K562 (cell line): Measurements from ENCODE around the gene USF2. TPM values are rescaled to one million over a fixed set of nuclear protein-coding genes. Genes with fewer than 3 reads are reported as not detected.

ENCODE experiments used
- BHLHE40 ChIP-seq: IDR thresholded peaks from 2 replicates; pipeline ENCODE4 v1.6.1; 2011; ENCODE audit warnings: low read length, improper control_type of control experiment
- CBFB ChIP-seq: sonication (generic); formaldehyde crosslinking; IDR thresholded peaks from 2 replicates; pipeline ENCODE4 v1.4.0; 2020; ENCODE audit warnings: mild to moderate bottlenecking, missing genetic modification reagents
- CHD2 ChIP-seq: IDR thresholded peaks from 2 replicates; pipeline ENCODE4 v1.6.1; 2011; ENCODE audit warnings: low read depth, low read length
- ETV1 ChIP-seq: fragments of 450-650 bp; conservative IDR thresholded peaks from 2 replicates; pipeline ENCODE4 v1.6.1; 2016; ENCODE audit warnings: missing genetic modification characterization, control low read depth, low read depth, missing compliant biosample characterization
- HNRNPK ChIP-seq: fragments of 200-400 bp; formaldehyde crosslinking; IDR thresholded peaks from one replicate; pipeline ENCODE4 v1.6.1; 2018; ENCODE audit warnings: mild to moderate bottlenecking, low read depth, low read length; ENCODE audit not compliant: poor library complexity, severe bottlenecking
- POLR2A ChIP-seq: fragments of 450-650 bp; conservative IDR thresholded peaks from 2 replicates; pipeline ENCODE4 v1.6.1; 2016
- POLR2AphosphoS2 ChIP-seq: IDR thresholded peaks from 2 replicates; pipeline ENCODE4 v1.6.1; 2012; ENCODE audit warnings: low read length, improper control_type of control experiment
- PRMT5 ChIP-seq: sonication (generic); formaldehyde crosslinking; IDR thresholded peaks from 2 replicates; pipeline ENCODE4 v1.5.0; 2020; ENCODE audit warnings: missing genetic modification reagents
- RBM17 ChIP-seq: fragments of 200-400 bp; formaldehyde crosslinking; IDR thresholded peaks from 2 replicates; pipeline ENCODE4 v1.6.1; 2017; ENCODE audit warnings: low read depth, mild to moderate bottlenecking, low read length, borderline replicate concordance
- SRSF3 ChIP-seq: fragments of 200-400 bp; formaldehyde crosslinking; IDR thresholded peaks from 2 replicates; pipeline ENCODE4 v1.6.1; 2016; ENCODE audit warnings: mild to moderate bottlenecking, low read length, moderate library complexity; ENCODE audit not compliant: insufficient read depth
- TAF9B ChIP-seq: fragments of 450-650 bp; IDR thresholded peaks from 2 replicates; pipeline ENCODE4 v1.6.1; 2018; ENCODE audit warnings: mild to moderate bottlenecking; ENCODE audit not compliant: partially characterized antibody
- ZNF24 ChIP-seq: fragments of 450-650 bp; IDR thresholded peaks from 2 replicates; pipeline ENCODE4 v1.6.1; 2016
- ZNF311 ChIP-seq: fragments of 250-450 bp; sonication (Bioruptor Pico); IDR thresholded peaks from 2 replicates; pipeline ENCODE4 v1.4.0; 2020; ENCODE audit warnings: mild to moderate bottlenecking, moderate library complexity
- polyA plus RNA-seq, 8 experiments: library from polyadenylated mRNA; depleted of rRNA in 4 of 8; stranded (reverse) in 5 of 8; unstranded in 3 of 8; fragments of >200 nt; fragmentation: Nextera tagmentation in 2 of 8; fragmentation: Illumina TruSeq in 1 of 8; extraction: Ambion mirVana in 2 of 8; extraction: Trizol in 1 of 8; gene quantifications; 2 replicates each; pipeline versions ENCODE4 v1.2.1 to v1.2.3, GENCODE V29; 2011 to 2014; ENCODE audit warnings: inconsistent platforms in 1 of 8, missing spikeins in 1 of 8
- total RNA-seq, 7 experiments: library from RNA; depleted of rRNA in 6 of 7; stranded (reverse); fragments of >200 nt in 6 of 7; fragmentation: Illumina TruSeq in 2 of 7; extraction: Trizol in 2 of 7; gene quantifications; 2 replicates each; pipeline versions ENCODE4 v1.2.1 to v1.2.3, GENCODE V29; 2011 to 2021; ENCODE audit warnings: low replicate concordance in 1 of 7
- TF ChIP-seq, protein P1 (sequence below): IDR thresholded peaks from 2 replicates; pipeline ENCODE4 v1.6.1; 2014; ENCODE audit warnings: antibody characterized with exemption
- TF ChIP-seq, protein P2 (sequence below): fragments of 200-600 bp; sonication (generic); IDR thresholded peaks from one replicate; pipeline ENCODE4 v1.6.1; 2012; ENCODE audit warnings: mild to moderate bottlenecking, low read depth, low read length, inconsistent platforms

USF2 gene
- total and polyA plus RNA-seq, 9 of the 15 experiments (the other 6 are each of a cell fraction or from before 2014, with no cell fraction given): 0.27 to 93.7 (median 58.4) TPM

DNA sequence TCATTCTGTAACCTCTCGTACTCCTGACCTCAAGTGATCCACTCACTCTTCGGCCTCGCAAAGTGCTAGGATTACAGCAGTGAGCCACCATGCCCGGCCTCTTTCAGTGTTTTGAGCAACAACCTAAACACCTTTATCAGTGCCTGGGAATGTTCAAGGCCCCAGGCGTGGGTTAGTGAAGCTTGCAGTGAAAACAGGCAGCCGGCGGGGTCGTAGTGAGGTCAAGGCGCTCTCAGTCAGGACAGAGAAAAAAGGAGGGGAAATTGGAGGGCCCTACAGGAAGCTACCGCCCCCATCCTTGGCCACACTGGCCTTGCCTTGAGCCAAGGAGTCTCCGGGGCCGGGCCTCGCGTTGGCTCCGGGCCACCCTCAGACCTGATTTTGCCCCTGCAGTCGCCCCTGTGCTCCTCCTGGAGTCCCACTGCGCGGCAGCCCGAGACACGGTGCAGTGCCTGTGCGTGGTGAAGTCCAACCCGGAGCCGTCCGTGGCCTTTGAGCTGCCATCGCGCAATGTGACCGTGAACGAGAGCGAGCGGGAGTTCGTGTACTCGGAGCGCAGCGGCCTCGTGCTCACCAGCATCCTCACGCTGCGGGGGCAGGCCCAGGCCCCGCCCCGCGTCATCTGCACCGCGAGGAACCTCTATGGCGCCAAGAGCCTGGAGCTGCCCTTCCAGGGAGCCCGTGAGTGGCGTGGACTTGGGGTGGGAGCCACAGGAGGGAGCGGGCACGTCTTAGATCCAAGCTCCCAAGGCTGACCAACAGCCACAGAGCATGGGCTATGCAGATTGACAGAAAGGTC is 40.9 kb downstream of the USF2 start (continued):
- TF ChIP-seq, protein P1, sequence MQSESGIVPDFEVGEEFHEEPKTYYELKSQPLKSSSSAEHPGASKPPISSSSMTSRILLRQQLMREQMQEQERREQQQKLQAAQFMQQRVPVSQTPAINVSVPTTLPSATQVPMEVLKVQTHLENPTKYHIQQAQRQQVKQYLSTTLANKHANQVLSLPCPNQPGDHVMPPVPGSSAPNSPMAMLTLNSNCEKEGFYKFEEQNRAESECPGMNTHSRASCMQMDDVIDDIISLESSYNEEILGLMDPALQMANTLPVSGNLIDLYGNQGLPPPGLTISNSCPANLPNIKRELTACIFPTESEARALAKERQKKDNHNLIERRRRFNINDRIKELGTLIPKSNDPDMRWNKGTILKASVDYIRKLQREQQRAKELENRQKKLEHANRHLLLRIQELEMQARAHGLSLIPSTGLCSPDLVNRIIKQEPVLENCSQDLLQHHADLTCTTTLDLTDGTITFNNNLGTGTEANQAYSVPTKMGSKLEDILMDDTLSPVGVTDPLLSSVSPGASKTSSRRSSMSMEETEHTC: peak; percentile 58; the same call in 1 of the 2 replicates
- peak; percentile 30; the same call in 1 of the 2 replicates for TF ChIP-seq ETV1 (tag)
- TF ChIP-seq BHLHE40: peak; percentile 70
- no peak for TF ChIP-seq POLR2AphosphoS2
- 0 out of 2 replicates have a peak, but pooled peaks have one; percentile 42 for TF ChIP-seq CHD2
- no peak for TF ChIP-seq ZNF311
- TF ChIP-seq SRSF3: no peak
- TF ChIP-seq, protein P2, sequence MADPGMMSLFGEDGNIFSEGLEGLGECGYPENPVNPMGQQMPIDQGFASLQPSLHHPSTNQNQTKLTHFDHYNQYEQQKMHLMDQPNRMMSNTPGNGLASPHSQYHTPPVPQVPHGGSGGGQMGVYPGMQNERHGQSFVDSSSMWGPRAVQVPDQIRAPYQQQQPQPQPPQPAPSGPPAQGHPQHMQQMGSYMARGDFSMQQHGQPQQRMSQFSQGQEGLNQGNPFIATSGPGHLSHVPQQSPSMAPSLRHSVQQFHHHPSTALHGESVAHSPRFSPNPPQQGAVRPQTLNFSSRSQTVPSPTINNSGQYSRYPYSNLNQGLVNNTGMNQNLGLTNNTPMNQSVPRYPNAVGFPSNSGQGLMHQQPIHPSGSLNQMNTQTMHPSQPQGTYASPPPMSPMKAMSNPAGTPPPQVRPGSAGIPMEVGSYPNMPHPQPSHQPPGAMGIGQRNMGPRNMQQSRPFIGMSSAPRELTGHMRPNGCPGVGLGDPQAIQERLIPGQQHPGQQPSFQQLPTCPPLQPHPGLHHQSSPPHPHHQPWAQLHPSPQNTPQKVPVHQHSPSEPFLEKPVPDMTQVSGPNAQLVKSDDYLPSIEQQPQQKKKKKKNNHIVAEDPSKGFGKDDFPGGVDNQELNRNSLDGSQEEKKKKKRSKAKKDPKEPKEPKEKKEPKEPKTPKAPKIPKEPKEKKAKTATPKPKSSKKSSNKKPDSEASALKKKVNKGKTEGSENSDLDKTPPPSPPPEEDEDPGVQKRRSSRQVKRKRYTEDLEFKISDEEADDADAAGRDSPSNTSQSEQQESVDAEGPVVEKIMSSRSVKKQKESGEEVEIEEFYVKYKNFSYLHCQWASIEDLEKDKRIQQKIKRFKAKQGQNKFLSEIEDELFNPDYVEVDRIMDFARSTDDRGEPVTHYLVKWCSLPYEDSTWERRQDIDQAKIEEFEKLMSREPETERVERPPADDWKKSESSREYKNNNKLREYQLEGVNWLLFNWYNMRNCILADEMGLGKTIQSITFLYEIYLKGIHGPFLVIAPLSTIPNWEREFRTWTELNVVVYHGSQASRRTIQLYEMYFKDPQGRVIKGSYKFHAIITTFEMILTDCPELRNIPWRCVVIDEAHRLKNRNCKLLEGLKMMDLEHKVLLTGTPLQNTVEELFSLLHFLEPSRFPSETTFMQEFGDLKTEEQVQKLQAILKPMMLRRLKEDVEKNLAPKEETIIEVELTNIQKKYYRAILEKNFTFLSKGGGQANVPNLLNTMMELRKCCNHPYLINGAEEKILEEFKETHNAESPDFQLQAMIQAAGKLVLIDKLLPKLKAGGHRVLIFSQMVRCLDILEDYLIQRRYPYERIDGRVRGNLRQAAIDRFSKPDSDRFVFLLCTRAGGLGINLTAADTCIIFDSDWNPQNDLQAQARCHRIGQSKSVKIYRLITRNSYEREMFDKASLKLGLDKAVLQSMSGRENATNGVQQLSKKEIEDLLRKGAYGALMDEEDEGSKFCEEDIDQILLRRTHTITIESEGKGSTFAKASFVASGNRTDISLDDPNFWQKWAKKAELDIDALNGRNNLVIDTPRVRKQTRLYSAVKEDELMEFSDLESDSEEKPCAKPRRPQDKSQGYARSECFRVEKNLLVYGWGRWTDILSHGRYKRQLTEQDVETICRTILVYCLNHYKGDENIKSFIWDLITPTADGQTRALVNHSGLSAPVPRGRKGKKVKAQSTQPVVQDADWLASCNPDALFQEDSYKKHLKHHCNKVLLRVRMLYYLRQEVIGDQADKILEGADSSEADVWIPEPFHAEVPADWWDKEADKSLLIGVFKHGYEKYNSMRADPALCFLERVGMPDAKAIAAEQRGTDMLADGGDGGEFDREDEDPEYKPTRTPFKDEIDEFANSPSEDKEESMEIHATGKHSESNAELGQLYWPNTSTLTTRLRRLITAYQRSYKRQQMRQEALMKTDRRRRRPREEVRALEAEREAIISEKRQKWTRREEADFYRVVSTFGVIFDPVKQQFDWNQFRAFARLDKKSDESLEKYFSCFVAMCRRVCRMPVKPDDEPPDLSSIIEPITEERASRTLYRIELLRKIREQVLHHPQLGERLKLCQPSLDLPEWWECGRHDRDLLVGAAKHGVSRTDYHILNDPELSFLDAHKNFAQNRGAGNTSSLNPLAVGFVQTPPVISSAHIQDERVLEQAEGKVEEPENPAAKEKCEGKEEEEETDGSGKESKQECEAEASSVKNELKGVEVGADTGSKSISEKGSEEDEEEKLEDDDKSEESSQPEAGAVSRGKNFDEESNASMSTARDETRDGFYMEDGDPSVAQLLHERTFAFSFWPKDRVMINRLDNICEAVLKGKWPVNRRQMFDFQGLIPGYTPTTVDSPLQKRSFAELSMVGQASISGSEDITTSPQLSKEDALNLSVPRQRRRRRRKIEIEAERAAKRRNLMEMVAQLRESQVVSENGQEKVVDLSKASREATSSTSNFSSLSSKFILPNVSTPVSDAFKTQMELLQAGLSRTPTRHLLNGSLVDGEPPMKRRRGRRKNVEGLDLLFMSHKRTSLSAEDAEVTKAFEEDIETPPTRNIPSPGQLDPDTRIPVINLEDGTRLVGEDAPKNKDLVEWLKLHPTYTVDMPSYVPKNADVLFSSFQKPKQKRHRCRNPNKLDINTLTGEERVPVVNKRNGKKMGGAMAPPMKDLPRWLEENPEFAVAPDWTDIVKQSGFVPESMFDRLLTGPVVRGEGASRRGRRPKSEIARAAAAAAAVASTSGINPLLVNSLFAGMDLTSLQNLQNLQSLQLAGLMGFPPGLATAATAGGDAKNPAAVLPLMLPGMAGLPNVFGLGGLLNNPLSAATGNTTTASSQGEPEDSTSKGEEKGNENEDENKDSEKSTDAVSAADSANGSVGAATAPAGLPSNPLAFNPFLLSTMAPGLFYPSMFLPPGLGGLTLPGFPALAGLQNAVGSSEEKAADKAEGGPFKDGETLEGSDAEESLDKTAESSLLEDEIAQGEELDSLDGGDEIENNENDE: no peak
- TF ChIP-seq HNRNPK: no peak
- no peak for TF ChIP-seq TAF9B
- TF ChIP-seq RBM17: no peak
- no peak for TF ChIP-seq CBFB (CRISPR knock-in tag)
- no peak for TF ChIP-seq PRMT5
- TF ChIP-seq ZNF24: no peak
- TF ChIP-seq POLR2A: peak; percentile 72
